Calu3 (cell line): ENCODE measurements around the gene SNRPB. TPM values are rescaled to one million over a fixed set of nuclear protein-coding genes. Genes with fewer than 3 reads are reported as not detected.

ENCODE experiments used
- BruUV-seq: library from RNA; stranded (reverse); fragments of 400-500 nt; replicated peaks from 2 replicates; lab custom pipeline; 2021; lab: Mats Ljungman, UMichigan
- CTCF ChIA-PET: fragments of 300-600 bp; sonication (Branson Sonifier 250); formaldehyde crosslinking; loops from one replicate; lab custom pipeline; 2022; ENCODE audit warnings: antibody characterized with exemption; lab: Charles Lee
- DNase-seq: peaks from one replicate; pipeline ENCODE4 v3.0.0; 2022
- H3K27ac Mint-ChIP-seq: one replicate; pipeline ENCODE4 v1.8.0; 2022; ENCODE audit warnings: mixed read lengths; ENCODE audit not compliant: unreplicated experiment
- H3K27me3 Mint-ChIP-seq: one replicate; pipeline ENCODE4 v1.8.0; 2022; ENCODE audit warnings: mixed read lengths; ENCODE audit not compliant: unreplicated experiment
- H3K36me3 Mint-ChIP-seq: one replicate; pipeline ENCODE4 v1.8.0; 2022; ENCODE audit warnings: mild to moderate bottlenecking, moderate library complexity, mixed read lengths; ENCODE audit not compliant: insufficient read depth, unreplicated experiment
- H3K4me1 Mint-ChIP-seq: one replicate; pipeline ENCODE4 v1.8.0; 2022; ENCODE audit warnings: mild to moderate bottlenecking, low read depth, mixed read lengths; ENCODE audit not compliant: unreplicated experiment
- H3K4me3 Mint-ChIP-seq: one replicate; pipeline ENCODE4 v1.8.0; 2022; ENCODE audit warnings: mild to moderate bottlenecking, low read depth, moderate library complexity, mixed read lengths; ENCODE audit not compliant: unreplicated experiment
- H3K9me3 Mint-ChIP-seq: one replicate; pipeline ENCODE4 v1.8.0; 2022; ENCODE audit warnings: low read depth, mixed read lengths; ENCODE audit not compliant: unreplicated experiment
- intact Hi-C: fragments of 100-400 bp; cut with micrococcal nuclease; formaldehyde crosslinking; loops from one replicate; pipeline ENCODE4 v1.10.0; 2022; ENCODE audit not compliant: unreplicated experiment
- total RNA-seq: library from RNA; stranded (reverse); gene quantifications from 2 replicates; pipeline ENCODE4 v1.2.3, GENCODE V29; 2022
- TF ChIP-seq, protein P1 (sequence below): fragments of 200-600 bp; IDR thresholded peaks from one replicate; pipeline ENCODE4 v1.8.0; 2022; ENCODE audit warnings: antibody characterized with exemption; ENCODE audit not compliant: unreplicated experiment

SNRPB gene
- total RNA-seq, 1 experiment from 2014 or later: 215 TPM

DNA sequence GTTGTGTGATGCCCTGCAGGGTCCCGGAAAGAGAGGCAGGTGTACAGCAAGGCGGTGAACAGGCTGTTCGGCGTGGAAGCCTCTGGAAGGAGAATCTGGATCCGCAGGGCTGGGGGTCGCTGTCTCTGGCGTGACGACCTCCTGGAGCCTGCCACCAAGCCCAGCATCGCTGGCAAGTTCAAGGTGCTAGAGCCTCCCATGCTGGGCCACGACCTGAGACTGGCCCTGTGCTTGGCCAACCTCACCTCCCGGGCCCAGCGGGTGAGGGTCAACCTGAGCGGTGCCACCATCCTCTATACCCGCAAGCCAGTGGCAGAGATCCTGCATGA is 53.4 kb downstream of the SNRPB start:
- Mint-ChIP-seq H3K27me3 (peaks cover 72% of the 10 kb centered on the region), H3K27ac (no peak overlapping the region), H3K36me3 (no peaks in the 10 kb centered on the region), H3K9me3 (no peaks in the 10 kb centered on the region), H3K4me1 (no peaks in the 10 kb centered on the region), H3K4me3 (no peak overlapping the region)
- CTCF ChIA-PET: no interaction called here
- TF ChIP-seq, protein P1, sequence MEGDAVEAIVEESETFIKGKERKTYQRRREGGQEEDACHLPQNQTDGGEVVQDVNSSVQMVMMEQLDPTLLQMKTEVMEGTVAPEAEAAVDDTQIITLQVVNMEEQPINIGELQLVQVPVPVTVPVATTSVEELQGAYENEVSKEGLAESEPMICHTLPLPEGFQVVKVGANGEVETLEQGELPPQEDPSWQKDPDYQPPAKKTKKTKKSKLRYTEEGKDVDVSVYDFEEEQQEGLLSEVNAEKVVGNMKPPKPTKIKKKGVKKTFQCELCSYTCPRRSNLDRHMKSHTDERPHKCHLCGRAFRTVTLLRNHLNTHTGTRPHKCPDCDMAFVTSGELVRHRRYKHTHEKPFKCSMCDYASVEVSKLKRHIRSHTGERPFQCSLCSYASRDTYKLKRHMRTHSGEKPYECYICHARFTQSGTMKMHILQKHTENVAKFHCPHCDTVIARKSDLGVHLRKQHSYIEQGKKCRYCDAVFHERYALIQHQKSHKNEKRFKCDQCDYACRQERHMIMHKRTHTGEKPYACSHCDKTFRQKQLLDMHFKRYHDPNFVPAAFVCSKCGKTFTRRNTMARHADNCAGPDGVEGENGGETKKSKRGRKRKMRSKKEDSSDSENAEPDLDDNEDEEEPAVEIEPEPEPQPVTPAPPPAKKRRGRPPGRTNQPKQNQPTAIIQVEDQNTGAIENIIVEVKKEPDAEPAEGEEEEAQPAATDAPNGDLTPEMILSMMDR: no peak
- intact Hi-C loops: no loop called here
- DNase-seq: no peak
- BruUV-seq: no TSS peak

DNA sequence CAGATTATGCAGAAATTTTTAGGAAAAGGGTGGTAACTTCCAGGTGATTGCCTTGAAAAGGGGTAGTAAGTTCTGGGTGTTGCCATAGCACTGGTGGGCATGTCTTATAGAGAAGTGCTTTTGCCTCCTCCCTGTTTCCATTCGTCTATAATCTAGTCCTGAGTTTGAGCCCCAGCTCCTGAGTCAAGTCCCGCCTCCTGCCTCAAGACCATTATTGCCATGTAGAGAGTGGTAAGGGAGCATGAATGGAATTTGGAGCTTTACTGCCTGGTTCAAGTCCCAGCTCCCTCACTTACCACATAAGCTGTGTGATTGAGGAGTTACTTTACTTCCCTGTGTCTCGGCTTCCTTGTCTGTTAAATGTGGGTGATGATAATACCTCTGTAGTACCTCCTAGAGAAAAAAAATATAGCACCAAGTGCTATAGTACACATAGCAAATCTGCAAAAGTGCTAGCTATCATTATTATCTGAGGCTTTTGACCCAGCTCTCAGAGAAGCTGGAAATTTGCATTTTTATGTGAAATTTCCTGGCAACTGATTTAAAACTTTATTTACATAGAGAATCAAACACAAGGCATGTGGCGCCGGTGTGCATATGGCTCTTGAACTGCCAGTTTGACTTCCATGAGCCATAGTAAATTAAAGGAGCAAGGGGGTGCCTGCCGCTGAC is 53.9 kb downstream of the SNRPB start:
- DNase-seq: no peak
- Mint-ChIP-seq H3K27me3 (peaks cover 67% of the 10 kb centered on the region), H3K4me1 (no peaks in the 10 kb centered on the region), H3K4me3 (no peak overlapping the region), H3K27ac (no peak overlapping the region), H3K36me3 (no peaks in the 10 kb centered on the region), H3K9me3 (no peaks in the 10 kb centered on the region)
- no TSS peak for BruUV-seq
- CTCF ChIA-PET: no interaction called here
- TF ChIP-seq, protein P1: no peak
- intact Hi-C loops: no loop called here

Other genes starting within 250 kb of the SNRPB start
- gene TGM3, start 174.8 kb downstream of the SNRPB start, total RNA-seq: not detected in 2 replicates
- not detected in 2 replicates for gene TGM6, start 89.9 kb downstream of the SNRPB start, total RNA-seq
- gene ZNF343, start 38.1 kb upstream of the SNRPB start, total RNA-seq: 6.5 and 6.8 TPM in 2 replicates
- not detected in 2 replicates for gene TMC2, start 65.8 kb upstream of the SNRPB start, total RNA-seq
- 303 and 310 TPM in 2 replicates for gene NOP56, start 181.8 kb upstream of the SNRPB start, total RNA-seq
- gene IDH3B, start 193.4 kb upstream of the SNRPB start, total RNA-seq: 73.6 and 74.8 TPM in 2 replicates
- gene EBF4, start 222.0 kb upstream of the SNRPB start, total RNA-seq: 4.3 and 6.6 TPM in 2 replicates